GM19025 (cell line): ENCODE measurements around the gene TTBK2.
"Not testable (repeated sequence)": the region's sequence is repeated elsewhere in the genome, so short reads cannot be mapped to it uniquely, and the experiment has no call there.

Source experiments
- ATAC-seq: cut with Tn5 transposase; IDR thresholded peaks from one replicate; pipeline ENCODE4 v1.9.1; 2021; ENCODE audit warnings: mild to moderate bottlenecking, low read depth, moderate library complexity; ENCODE audit not compliant: unreplicated experiment

The TTBK2 gene

GRCh38 chr15:42772144-42772543, 148.4 kb downstream of the TTBK2 start:
- no peak for ATAC-seq

DNA sequence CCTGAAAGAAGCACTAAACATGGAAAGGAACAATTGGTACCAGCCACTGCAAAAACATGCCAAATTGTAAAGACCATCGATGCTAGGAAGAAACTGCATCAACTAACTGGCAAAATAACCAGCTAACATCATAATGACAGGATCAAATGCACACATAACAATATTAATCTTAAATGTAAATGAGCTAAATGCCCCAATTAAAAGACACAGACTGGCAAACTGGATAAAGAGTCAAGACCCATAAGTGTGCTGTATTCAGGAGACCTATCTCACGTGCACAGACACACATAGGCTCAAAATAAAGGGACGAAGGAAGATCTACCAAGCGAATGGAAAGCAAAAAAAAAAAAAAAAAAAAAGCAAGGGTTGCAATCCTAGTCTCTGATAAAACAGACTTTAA, 154.5 kb downstream of the TTBK2 start:
- not testable (repeated sequence) for ATAC-seq

DNA sequence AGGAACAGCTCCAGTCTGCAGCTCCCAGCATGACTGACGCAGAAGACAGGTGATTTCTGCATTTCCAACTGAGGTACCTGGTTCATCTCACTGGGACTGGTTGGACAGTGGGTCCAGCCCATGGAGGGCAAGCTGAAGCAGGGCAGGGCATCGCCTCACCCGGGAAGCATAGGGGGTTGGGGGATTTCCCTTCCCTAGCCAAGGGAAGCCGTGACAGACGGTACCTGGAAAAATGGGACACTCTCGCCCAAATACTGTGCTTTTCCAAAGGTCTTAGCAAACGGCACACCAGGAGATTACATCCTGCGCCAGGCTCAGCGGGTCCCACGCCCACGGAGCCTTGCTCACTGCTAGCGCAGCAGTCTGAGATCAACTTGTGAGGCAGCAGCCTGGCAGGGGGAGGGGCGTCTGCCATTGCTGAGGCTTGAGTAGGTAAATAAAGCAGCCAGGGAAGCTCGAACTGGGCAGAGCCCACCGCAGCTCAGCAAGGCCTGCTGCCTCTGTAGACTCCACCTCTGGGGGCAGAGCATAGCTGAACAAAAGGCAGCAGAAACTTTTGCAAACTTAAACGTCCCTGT, 156.3 kb downstream of the TTBK2 start:
- ATAC-seq: not testable (repeated sequence)

DNA sequence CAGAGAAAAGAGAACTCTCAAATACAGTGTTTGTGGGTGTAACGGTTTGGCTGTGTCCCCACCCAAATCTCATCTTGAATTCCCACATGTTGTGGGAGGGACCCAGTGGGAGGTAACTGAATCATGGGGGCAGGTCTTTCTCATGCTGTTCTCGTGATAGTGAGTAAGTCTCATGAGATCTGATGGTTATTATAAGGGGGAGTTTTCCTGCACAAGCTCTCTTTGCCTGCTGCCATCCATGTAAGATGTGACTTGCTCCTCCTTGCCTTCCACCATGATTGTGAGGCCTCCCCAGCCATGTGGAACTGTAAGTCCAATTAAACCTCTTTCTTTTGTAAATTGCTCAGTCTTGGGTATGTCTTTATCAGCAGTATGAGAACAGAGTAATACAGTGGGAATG, 158.8 kb downstream of the TTBK2 start:
- ATAC-seq: not testable (repeated sequence)

DNA sequence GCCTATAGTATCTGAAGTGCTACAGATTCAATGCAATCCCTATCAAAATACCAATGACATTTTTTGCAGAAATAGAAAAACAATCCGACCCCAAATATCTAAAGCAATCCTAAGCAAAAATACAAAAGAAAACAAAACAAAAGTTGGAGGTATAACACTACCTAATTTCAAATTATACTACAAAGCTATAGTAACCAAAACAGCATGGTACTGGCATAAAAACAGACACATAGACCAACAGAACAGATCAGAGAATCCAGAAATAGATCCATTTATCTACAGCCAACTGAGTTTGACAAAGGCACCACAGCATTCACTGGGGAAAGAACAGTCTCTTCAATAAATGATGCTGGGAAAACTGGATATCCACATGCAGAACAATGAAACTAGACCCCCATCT, 159.8 kb downstream of the TTBK2 start:
- ATAC-seq: no peak

- no peak for ATAC-seq
Measured at GRCh38 chr15:42759093-42759492, 161.5 kb downstream of the TTBK2 start.

GRCh38 chr15:42750306-42750705, 170.3 kb downstream of the TTBK2 start:
- ATAC-seq: no peak

DNA sequence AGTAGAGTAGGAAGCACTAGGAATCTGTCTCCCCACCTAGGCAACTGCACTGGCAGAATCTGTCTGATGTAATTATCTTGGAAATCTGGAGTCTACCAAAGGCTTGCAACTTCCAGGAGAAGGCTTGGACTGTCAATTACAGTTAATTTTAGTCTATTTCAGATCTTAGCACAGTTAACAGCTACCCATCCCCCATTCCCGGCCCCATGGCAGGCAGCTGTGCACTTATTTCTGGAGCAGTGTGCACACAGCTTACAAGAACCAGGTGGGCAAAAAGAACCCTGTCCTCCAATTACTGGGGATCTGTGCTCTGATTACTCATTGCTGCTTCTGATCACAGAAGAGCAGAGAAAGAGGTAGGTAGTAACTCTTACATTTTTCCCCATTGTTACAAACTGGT, 171.3 kb downstream of the TTBK2 start:
- no peak for ATAC-seq

DNA sequence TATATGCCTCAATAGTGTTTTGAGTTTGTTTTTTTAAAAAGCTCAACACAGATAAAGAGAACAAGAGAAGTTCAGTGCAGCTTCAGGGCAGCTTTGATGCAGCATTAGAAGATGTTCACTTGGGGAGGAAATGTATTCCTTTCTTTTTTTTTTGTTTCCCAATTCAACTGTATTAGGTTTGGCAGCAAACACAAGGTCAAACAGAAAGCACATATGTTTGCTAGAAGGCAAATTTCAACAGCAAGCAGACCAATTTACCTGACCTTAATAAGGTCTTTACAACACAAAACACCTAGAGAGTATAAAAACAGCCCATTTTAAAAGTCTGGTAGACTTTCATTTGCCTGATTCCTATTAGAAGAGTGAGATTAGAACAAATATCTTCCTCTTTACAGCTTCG, 176.4 kb downstream of the TTBK2 start:
- ATAC-seq: no peak

DNA sequence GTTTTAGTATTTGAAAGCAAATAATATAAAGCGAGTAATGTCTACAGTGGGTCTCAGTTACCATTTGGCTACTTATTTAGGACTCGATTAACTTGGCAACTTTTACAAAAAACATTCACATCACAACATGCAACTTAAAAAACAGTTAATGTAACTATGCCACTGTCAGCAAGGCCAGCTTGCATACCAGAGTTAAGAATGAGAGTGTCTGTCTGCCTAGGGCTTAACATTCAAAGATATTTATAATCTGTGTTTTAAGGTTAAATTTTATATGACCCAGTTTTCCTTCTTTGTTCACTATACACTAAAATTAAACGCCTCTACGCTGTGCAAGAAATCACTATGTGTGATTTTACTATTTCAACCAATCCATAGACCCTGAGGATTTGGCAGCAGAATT, 178.4 kb downstream of the TTBK2 start:
- no peak for ATAC-seq

DNA sequence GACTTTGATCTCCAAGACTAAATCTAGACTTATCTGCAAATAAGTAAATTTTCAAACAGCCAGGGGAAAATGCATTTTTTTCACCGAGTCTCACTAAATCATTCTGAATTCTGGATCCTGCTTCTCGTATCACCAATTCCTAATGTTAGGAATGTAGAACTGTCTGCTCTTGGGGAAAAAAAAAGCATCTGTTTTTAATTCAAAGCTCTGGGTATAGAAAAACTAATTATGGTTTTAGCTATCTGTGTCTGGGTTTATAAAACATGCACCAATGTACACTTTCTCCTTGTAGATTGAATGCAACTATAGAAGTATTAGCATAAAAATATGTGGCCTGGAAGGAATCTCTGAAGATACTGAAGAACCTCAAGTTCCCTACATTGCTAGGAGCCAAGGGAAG, 178.9 kb downstream of the TTBK2 start:
- no peak for ATAC-seq

GRCh38 chr15:42737529-42738328, 182.8 kb downstream of the TTBK2 start:
- ATAC-seq: no peak

GRCh38 chr15:42736793-42737528, 183.6 kb downstream of the TTBK2 start, which contains the start of gene CDAN1:
CDAN1 (minus strand) TSS chr15:42737128; CDS start chr15:42737102, 26 bp downstream.
- peak; percentile 89 for ATAC-seq

GRCh38 chr15:42736178-42736792, 184.3 kb downstream of the TTBK2 start:
- peak; percentile 34 for ATAC-seq

- ATAC-seq: no peak
Measured at GRCh38 chr15:42735382-42736165, 185.0 kb downstream of the TTBK2 start.

DNA sequence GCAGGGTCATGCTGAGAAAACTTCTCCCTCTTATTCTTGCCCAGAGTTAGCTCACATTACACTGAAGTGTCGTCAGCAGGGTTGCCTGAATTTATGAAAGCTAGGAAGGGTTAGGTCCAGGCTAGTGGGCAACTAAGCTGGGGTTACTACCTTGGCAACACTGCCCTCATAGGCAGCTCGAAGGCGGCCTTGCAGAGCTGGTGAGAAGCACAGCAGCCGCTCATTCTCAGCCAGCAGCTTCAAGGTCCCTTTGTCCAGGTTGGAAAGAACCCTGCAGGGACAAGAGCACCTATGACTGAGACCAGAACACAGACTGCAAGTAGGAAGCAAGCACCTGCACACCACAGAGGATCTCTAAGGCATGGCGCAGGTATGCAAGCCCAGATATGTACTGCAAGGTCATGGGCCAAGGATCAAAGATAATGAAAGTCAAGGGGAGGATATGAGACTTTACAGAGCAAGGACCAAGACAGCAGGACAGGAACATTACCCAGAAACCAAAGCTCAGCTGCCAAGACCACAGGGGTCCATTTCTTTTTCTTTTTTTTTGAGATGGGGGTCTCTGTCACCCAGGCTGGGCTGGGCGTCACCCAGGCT, 186.4 kb downstream of the TTBK2 start:
- ATAC-seq: no peak

DNA sequence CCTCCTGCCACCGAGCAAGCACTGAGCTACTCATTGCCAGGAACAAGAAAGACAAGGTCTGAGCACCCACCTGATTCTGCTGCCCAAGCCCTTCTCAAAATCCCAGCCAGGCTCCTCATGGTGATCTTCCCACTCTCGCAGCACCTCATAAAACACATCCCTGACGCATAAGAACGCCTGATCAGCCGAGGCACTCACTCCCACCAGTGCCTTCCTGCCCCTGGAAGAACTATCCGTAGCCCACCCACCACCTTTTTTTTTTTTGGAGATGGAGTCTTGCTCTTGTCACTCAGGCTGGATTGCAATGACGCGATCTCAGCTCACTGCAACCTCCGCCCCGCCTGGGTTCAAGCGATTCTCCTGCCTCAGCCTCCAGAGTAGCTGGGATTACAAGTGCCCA, 187.6 kb downstream of the TTBK2 start:
- ATAC-seq: no peak

GRCh38 chr15:42732095-42732827, 188.3 kb downstream of the TTBK2 start:
- ATAC-seq: no peak

DNA sequence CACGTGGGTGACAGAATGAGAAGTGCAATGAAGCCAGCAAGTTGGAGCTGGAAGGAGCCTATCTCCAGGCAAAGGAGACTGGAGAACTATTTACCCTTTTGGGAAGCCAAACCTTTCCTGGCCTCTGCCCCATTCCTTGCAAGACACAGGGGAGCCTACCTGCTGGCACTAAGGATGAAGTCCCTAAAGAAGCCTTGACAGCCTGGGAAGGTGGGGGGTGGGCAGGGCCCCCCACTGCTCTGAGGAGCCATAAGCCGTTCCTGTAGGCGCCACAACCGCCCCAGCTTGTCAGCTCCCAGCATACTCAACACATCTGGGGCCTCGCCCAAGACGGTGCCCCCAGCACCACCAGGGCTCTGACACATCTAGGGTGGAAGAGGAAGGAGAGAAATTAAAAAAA, 189.1 kb downstream of the TTBK2 start:
- ATAC-seq: no peak
